AG09309 (cell line): ENCODE results near the gene CERCAM.
"Not testable (repeated sequence)": the region's sequence is repeated elsewhere in the genome, so short reads cannot be mapped to it uniquely, and the experiment has no call there.

ENCODE experiments used
- DNase-seq: peaks from one replicate; pipeline ENCODE4 v3.0.0-alpha.2; 2010; ENCODE audit warnings: low read depth
- H3K4me3 ChIP-seq: 2 replicates; pipeline ENCODE4 v1.5.1; 2011; ENCODE audit warnings: mild to moderate bottlenecking, low read depth, low read length, moderate library complexity; ENCODE audit not compliant: control insufficient read depth
- TF ChIP-seq, protein P1 (sequence below): IDR thresholded peaks from 2 replicates; pipeline ENCODE4 v1.5.1; 2011; ENCODE audit warnings: mild to moderate bottlenecking, low read depth, low read length, inconsistent platforms; ENCODE audit not compliant: insufficient read depth, control insufficient read depth; ENCODE audit errors: missing control alignments

CERCAM gene

DNA sequence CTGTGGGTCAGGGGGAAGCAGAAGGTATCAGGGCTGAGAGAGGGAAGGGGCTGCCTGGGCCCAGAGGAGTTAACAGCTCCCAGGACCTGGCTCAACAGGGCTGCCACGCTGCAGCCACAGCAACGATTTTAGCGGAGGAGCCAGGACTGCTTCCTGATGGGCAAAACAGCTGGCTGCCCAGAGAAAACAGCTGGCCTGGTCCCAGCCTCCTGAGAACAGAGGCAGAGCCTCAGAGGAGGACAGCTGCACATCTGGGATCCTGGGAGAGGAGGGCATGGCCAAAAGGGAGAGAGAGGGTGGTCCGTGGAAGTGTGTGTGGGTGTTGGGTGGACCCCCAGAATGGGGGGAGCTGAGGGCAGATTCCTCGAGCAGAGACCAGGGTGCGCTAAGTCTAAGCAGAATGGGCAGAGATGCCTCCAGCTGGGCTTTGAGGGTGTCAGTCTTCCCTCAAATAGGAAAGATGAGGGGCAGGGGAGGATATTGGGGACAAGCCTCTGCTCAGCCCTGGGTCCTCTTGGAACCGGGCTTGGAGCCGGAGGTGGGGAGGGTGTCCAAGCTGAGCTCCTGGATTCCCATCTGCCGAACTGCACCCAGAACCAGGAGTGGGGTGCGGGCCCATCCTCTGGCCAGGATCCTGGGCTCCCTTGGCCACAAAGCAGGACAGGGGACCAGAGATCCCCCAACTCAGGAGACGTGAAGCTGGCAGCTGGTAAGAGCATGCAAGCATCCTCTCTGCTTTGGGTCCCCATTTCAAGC is 9.1 kb upstream of the CERCAM start:
- TF ChIP-seq, protein P1, sequence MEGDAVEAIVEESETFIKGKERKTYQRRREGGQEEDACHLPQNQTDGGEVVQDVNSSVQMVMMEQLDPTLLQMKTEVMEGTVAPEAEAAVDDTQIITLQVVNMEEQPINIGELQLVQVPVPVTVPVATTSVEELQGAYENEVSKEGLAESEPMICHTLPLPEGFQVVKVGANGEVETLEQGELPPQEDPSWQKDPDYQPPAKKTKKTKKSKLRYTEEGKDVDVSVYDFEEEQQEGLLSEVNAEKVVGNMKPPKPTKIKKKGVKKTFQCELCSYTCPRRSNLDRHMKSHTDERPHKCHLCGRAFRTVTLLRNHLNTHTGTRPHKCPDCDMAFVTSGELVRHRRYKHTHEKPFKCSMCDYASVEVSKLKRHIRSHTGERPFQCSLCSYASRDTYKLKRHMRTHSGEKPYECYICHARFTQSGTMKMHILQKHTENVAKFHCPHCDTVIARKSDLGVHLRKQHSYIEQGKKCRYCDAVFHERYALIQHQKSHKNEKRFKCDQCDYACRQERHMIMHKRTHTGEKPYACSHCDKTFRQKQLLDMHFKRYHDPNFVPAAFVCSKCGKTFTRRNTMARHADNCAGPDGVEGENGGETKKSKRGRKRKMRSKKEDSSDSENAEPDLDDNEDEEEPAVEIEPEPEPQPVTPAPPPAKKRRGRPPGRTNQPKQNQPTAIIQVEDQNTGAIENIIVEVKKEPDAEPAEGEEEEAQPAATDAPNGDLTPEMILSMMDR: no peak
- no peak for DNase-seq
- H3K4me3 ChIP-seq: no peak overlapping the region

DNA sequence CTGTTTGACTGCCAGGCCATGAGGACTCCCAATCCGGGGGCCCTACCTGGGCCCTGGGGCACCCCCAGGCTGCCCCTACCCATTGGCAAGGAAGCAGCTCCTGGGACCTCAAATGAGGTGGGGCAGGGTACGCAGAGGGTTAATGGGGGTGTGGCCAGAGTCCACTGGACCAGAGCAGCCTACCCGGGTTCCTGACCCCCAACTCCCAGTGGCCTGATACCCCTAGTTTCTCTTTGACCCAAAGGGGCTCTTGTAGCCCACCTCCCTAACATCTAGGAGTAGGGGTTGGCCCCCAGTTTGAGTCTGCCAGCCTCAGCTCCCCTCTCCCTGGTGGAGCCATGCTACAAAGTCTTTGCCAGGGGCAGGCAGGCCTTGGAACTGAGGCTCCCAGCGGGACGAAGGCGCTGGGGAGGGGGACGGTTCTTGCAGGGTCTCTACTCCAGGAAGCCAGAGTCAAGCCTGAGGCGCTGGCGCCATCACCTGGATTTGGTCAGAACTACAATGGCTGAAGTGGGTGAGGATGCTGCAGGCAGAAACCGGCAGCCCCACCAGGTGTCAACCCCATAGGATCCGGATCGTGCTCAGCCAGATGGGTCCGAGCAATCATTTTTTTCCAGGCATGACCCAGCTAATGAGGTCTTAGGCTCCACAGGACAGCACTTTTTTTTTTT is 8.4 kb upstream of the CERCAM start:
- DNase-seq: no peak
- TF ChIP-seq, protein P1: peak; percentile 79
- no peak overlapping the region for H3K4me3 ChIP-seq

DNA sequence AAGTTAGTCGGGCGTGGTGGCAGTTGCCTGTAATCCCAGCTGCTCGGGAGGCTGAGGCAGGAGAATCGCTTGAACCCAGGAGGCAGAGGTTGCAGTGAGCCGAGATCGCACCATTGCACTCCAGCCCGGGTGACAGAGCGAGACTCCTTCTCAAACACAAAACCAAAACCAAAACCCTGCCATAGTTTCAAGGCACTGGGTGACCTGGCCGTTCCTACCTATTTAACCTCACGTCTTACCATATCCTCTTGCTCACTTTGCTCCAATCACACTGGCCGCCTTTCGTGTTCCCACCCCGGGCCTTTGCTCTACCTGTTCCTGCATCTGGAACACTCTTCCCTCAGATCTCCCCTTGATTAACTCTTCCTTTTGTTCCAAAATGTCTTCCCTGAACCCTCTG is 6.9 kb upstream of the CERCAM start:
- H3K4me3 ChIP-seq: not testable (repeated sequence)

DNA sequence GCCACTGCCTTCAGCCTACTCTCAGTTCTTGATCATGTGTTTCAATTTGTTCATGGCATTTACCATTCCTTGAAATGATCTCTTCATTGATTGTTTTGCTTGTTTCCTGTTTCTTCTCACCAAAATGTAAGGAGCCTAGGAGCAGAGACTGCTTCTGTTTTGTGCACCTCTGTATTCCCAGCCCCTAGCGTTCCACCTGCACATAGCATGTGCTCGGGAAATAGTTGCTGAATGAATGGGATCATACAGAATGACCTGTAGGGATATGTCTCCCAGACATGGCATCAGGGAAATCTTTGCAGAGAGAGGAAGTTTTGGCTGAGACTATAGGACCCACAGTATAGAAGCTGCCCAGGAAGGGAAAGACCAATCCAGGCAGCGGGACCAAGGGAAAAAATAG is 6.2 kb upstream of the CERCAM start:
- TF ChIP-seq, protein P1: peak; percentile 30
- H3K4me3 ChIP-seq: no peak overlapping the region
- no peak for DNase-seq

More for the DNA sequence above, 6.9 kb upstream of the CERCAM start:
- not testable (repeated sequence) for DNase-seq

DNA sequence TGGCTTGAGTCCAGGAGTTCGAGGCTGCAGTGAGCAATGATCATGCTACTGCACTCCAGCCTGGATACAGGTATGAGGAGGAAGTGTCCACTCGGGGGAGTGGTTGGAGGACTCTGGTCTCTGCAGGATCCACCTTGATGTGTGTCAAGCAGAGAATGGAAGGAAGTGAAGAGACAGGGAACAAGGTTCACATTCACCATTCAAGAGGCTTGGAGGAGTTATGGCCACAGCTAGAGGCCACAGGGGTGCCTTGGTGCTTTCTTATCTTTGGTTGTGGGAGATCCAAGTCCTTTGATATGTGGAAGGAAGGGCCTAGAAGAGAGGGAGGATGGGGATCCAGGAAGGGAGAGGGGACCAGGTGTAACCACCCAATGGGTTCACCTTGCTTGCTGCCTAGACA is 5.4 kb upstream of the CERCAM start:
- H3K4me3 ChIP-seq: no peak overlapping the region
- no peak for DNase-seq
- TF ChIP-seq, protein P1: no peak

DNA sequence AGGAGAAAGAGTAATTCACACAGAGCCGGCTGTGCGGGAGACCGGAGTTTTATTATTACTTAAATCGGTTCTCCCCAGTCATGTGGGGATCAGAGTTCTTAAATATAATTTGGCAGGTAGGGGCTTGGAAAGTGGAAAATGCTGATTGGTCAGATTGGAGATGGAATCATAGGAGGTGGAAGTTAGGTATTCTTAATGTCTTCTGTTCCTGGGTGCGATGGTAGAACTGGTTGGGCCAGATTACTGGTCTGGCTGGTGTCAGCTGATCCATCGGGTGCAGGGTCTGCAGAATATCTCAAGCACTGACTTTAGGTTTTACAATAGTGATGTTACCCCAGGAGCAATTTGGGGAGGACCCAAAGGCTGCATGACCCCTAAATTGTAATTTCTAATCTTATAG is 4.6 kb upstream of the CERCAM start:
- no peak for DNase-seq
- TF ChIP-seq, protein P1: no peak
- H3K4me3 ChIP-seq: no peak overlapping the region

DNA sequence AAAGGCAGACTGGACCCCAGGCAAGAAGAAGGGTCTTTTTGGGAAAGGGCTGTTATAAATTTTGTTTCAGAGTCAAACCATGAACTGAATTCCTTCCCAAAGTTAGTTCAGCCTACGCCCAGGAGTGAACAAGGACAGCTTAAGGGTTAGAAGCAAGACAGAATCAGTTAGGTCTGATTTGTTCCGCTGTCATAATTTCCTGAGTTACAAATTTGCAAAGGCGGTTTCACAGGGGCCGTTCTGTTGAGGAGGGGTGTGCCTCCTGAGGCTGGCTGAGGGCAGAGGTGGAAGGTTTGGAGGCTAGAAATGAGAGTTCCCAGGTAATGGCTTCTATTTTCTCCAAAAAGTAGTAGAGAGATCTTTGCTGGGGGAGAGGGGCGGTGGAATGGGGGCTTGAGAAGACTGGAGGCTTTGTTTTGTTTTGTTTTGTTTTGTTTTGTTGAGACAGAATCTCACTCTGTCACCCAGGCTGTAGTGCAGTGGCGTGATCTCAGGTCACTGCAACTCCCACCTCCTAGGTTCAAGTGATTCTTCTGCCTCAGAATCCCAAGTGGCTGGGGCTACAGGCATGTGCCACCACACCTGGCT is 4.1 kb upstream of the CERCAM start:
- TF ChIP-seq, protein P1: no peak
- H3K4me3 ChIP-seq: no peak overlapping the region
- DNase-seq: no peak
